ENCODE measurements around the gene RIMS3.
A peak's percentile ranks its signal among the peaks of the same experiment; 100 is the strongest.
"Not testable (repeated sequence)": the region's sequence is repeated elsewhere in the genome, so short reads cannot be mapped to it uniquely, and the experiment has no call there.

Gene RIMS3

GRCh38 chr1:40665335-40666171 lies at the start of gene RIMS3:
Gene RIMS3 (minus strand): TSS chr1:40665682. CDS start chr1:40641925, 23,757 bp downstream.
- no peak for FAIRE-seq

- FAIRE-seq: no peak
Observed at GRCh38 chr1:40712997-40713396, 47.5 kb upstream of the RIMS3 start.

GRCh38 chr1:40712405-40712944 lies 47.0 kb upstream of the RIMS3 start:
- FAIRE-seq: no peak

- no peak for FAIRE-seq
Observed at GRCh38 chr1:40711465-40712404, 46.3 kb upstream of the RIMS3 start.

GRCh38 chr1:40710581-40711315 lies 45.3 kb upstream of the RIMS3 start:
- FAIRE-seq: no peak

GRCh38 chr1:40709802-40710278 lies 44.4 kb upstream of the RIMS3 start:
- no peak for FAIRE-seq

GRCh38 chr1:40709100-40709801 lies 43.8 kb upstream of the RIMS3 start:
- FAIRE-seq: peak; percentile 88

- FAIRE-seq: no peak
Observed at GRCh38 chr1:40708750-40709099, 43.2 kb upstream of the RIMS3 start.

- no peak for FAIRE-seq
Observed at GRCh38 chr1:40706626-40707025, 41.1 kb upstream of the RIMS3 start.

- FAIRE-seq: no peak
Observed at GRCh38 chr1:40704817-40705733, 39.6 kb upstream of the RIMS3 start.

- FAIRE-seq: no peak
Observed at GRCh38 chr1:40703316-40703715, 37.8 kb upstream of the RIMS3 start.

- not testable (repeated sequence) for FAIRE-seq
Observed at GRCh38 chr1:40702810-40703209, 37.3 kb upstream of the RIMS3 start.

- FAIRE-seq: no peak
Observed at GRCh38 chr1:40701684-40702083, 36.2 kb upstream of the RIMS3 start.

- no peak for FAIRE-seq
Observed at GRCh38 chr1:40699787-40700186, 34.3 kb upstream of the RIMS3 start.

GRCh38 chr1:40697436-40697835 lies 32.0 kb upstream of the RIMS3 start:
- no peak for FAIRE-seq

- no peak for FAIRE-seq
Observed at GRCh38 chr1:40696294-40696693, 30.8 kb upstream of the RIMS3 start.

GRCh38 chr1:40694353-40694874 lies 28.9 kb upstream of the RIMS3 start:
- no peak for FAIRE-seq

- FAIRE-seq: no peak
Observed at GRCh38 chr1:40693425-40693824, 27.9 kb upstream of the RIMS3 start.

GRCh38 chr1:40692429-40692895 lies 27.0 kb upstream of the RIMS3 start:
- FAIRE-seq: no peak

Measured in TTC549 (cell line).